Gastroesophageal sphincter (tissue), 4 donors: Measurements from ENCODE around the gene RNF213. TPM values are rescaled to one million over a fixed set of nuclear protein-coding genes. Genes with fewer than 3 reads are reported as not detected.

ENCODE experiments used
- ATAC-seq: fragments of 150-250 bp; one replicate; pipeline ENCODE4 v1.9.1; 2016; ENCODE audit warnings: mild to moderate bottlenecking, moderate library complexity
- H3K27ac ChIP-seq, 4 donors: fragments of 200-600 bp; sonication (generic) in 3 of 4; 1 replicate in 3 of 4; 2 replicates in 1 of 4; pipeline ENCODE4 v1.5.1; 2016 to 2019
- H3K27me3 ChIP-seq: fragments of 200-600 bp; sonication (generic); one replicate; pipeline ENCODE4 v1.5.1; 2019
- H3K36me3 ChIP-seq, 2 donors: fragments of 200-600 bp; sonication (generic); one replicate each; pipeline ENCODE4 v1.5.1; 2019; ENCODE audit warnings: control low read depth in 1 of 2
- H3K4me1 ChIP-seq, 3 donors: fragments of 200-600 bp; sonication (generic); 1 replicate in 2 of 3; 2 replicates in 1 of 3; pipeline ENCODE4 v1.5.1; 2016 to 2019; ENCODE audit warnings: control low read depth in 2 of 3
- H3K4me3 ChIP-seq, 2 donors: fragments of 200-600 bp; sonication (generic); one replicate each; pipeline ENCODE4 v1.5.1; 2019; ENCODE audit warnings: mild to moderate bottlenecking in 1 of 2, moderate library complexity in 1 of 2
- H3K9me3 ChIP-seq, 3 donors: fragments of 200-600 bp; sonication (generic); one replicate each; pipeline ENCODE4 v1.5.1; 2017 to 2019; ENCODE audit warnings: control low read depth in 2 of 3
- EP300 ChIP-seq: sonication (generic); formaldehyde crosslinking; IDR thresholded peaks from one replicate; pipeline ENCODE4 v1.6.1; 2017; ENCODE audit warnings: antibody characterized with exemption, mild to moderate bottlenecking
- POLR2A ChIP-seq, 2 donors: fragments of 450-650 bp; IDR thresholded peaks; one replicate each; pipeline ENCODE4 v1.6.1; 2017; ENCODE audit warnings: antibody characterized with exemption in 2 of 2, mild to moderate bottlenecking in 2 of 2, moderate library complexity in 1 of 2
- POLR2AphosphoS5 ChIP-seq: sonication (generic); formaldehyde crosslinking; IDR thresholded peaks from one replicate; pipeline ENCODE4 v1.6.1; 2017; ENCODE audit warnings: antibody characterized with exemption
- WGBS, 2 donors: methylation state at CpG; one replicate each; pipeline ENCODE4 v1.1.5; 2018; ENCODE audit warnings: low coverage in 1 of 2; 5-methylcytosine and 5-hydroxymethylcytosine counted together
- total RNA-seq, 4 donors: library from RNA; depleted of rRNA; stranded (reverse); fragments of >200 nt; gene quantifications; one replicate each; pipeline ENCODE4 v1.1.0, GENCODE V29; 2016
- TF ChIP-seq, protein P1 (sequence below), 4 experiments: fragments of 200-600 bp in 2 of 4; fragments of 450-650 bp in 2 of 4; sonication (generic) in 1 of 4; IDR thresholded peaks; one replicate each; pipeline ENCODE4 v1.5.1; 2017 to 2019; ENCODE audit warnings: antibody characterized with exemption in 4 of 4, mild to moderate bottlenecking in 2 of 4, moderate library complexity in 2 of 4

RNF213 gene
- total RNA-seq, 4 donors from 2014 or later: 59.2 to 87.6 (median 67.8) TPM

DNA sequence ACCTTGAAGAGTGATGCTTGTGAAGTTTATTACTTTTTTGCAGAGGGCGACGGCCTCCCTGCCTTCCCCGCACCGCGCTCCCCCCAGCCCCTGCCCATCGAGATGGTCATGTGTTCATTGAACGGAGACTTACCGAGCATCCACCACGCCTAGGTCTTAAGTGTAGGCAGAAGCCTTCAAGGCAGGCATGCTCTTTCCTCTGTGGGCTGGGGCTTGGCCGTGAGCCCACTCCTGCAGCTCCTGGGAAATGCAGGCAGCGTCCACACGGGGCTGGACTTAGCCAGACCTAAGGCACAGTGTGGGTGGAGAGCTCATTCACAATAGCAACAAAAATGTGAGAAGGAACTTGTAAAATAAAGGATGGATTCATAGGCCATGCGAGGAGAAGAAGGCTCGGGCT lies 19.2 kb downstream of the RNF213 start:
- Histone ChIP-seq H3K9me3 (no peaks in the 10 kb centered on the region), H3K27ac (peak overlapping the region in 2 of 4 donors; percentile 10 to 19), H3K4me3 (no peak overlapping the region), H3K27me3 (no peaks in the 10 kb centered on the region), H3K4me1 (peaks cover 0 to 41% (median 8%) of the 10 kb centered on the region in 3 donors), H3K36me3 (peaks cover 0 to 59% of the 10 kb centered on the region in 2 donors)
- TF ChIP-seq, protein P1, sequence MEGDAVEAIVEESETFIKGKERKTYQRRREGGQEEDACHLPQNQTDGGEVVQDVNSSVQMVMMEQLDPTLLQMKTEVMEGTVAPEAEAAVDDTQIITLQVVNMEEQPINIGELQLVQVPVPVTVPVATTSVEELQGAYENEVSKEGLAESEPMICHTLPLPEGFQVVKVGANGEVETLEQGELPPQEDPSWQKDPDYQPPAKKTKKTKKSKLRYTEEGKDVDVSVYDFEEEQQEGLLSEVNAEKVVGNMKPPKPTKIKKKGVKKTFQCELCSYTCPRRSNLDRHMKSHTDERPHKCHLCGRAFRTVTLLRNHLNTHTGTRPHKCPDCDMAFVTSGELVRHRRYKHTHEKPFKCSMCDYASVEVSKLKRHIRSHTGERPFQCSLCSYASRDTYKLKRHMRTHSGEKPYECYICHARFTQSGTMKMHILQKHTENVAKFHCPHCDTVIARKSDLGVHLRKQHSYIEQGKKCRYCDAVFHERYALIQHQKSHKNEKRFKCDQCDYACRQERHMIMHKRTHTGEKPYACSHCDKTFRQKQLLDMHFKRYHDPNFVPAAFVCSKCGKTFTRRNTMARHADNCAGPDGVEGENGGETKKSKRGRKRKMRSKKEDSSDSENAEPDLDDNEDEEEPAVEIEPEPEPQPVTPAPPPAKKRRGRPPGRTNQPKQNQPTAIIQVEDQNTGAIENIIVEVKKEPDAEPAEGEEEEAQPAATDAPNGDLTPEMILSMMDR (IDR thresholded peaks at IDR 0.05): peak in 3 of 4 experiments; percentile 15 to 47 (median 41)
- no peak for TF ChIP-seq EP300
- ATAC-seq: peak; percentile 55
- 31 to 38% methylated on average over 11 to 12 of the region's 14 CpGs for WGBS, 2 donors

DNA sequence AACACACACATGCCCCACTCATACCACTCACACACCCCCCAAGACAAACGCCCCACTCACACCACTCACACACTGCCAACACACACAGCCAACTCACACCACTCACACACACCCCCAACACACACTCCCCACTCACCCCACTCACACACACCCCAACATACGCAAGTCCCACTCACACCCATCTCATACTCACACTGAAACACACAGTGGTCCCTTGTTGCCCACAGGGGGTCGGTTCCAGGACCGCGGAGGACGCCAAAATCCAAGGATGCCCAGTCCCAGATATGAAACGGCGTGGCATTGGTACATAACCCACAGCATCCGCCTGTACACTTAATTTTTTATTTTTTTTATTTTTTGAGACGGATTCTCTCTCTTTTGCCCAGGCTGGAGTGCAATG lies 20.9 kb downstream of the RNF213 start:
- no peak for ATAC-seq
- TF ChIP-seq POLR2A (IDR thresholded peaks at IDR 0.05) (no peak), POLR2AphosphoS5 (no peak), EP300 (no peak)
- TF ChIP-seq, protein P1 (IDR thresholded peaks at IDR 0.05): no peak
- Histone ChIP-seq H3K27ac (no peak overlapping the region), H3K36me3 (peaks cover 0 to 74% of the 10 kb centered on the region in 2 donors), H3K4me1 (peaks cover 0 to 41% (median 8%) of the 10 kb centered on the region in 3 donors), H3K4me3 (no peak overlapping the region), H3K27me3 (no peaks in the 10 kb centered on the region), H3K9me3 (no peaks in the 10 kb centered on the region)
- WGBS, 2 donors: 84 to 91% methylated on average over 8 to 10 of the region's 10 CpGs

DNA sequence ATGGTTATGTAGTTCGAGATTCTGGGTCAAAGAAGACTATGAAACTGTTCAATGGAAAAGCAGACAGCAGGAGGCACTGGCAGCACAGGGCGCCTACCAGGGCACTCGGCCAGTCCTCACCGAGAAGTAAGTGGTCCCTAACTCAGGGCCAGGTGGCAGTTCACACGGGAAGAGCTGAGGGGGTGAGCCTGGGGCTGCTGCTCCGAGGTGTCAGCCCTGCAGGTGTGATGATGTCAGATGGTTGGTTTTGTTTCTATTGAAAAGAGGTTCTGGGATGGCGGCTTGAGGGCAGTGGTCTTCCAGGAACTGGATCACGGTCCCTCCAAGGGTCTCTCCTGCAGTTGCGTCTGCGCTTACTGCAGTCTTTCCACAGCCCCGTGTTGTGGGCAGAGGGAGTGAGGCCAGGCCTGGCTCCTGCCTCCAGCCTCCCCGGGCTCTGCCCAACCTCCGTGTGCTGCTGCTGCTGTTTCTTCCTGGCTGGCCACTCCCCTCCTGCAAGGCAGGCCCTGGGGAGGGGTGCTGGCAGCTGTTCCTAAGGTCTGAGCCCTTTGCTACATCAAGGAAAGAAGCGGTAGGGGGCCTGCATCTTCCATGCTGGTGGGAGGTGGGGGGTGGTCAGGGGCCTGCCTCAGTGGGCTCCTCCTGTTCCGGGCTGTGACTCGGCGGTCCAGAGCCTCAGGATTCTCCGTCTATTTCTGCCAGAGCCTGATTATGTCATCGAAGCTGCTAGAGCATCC lies 22.6 kb downstream of the RNF213 start:
- H3K4me3 ChIP-seq: no peak overlapping the region
- no peak for ATAC-seq
- H3K9me3 ChIP-seq: no peaks in the 10 kb centered on the region
- TF ChIP-seq EP300: no peak
- TF ChIP-seq, protein P1 (IDR thresholded peaks at IDR 0.05): no peak
- no peak for TF ChIP-seq POLR2A (IDR thresholded peaks at IDR 0.05)
- no peak for TF ChIP-seq POLR2AphosphoS5
- peaks cover 0 to 83% of the 10 kb centered on the region in 2 donors for H3K36me3 ChIP-seq
- H3K27ac ChIP-seq: no peak overlapping the region
- peaks cover 0 to 26% (median 8%) of the 10 kb centered on the region in 3 donors for H3K4me1 ChIP-seq
- 75 to 100% methylated on average over 1 to 11 of the region's 19 CpGs for WGBS, 2 donors
- no peaks in the 10 kb centered on the region for H3K27me3 ChIP-seq

DNA sequence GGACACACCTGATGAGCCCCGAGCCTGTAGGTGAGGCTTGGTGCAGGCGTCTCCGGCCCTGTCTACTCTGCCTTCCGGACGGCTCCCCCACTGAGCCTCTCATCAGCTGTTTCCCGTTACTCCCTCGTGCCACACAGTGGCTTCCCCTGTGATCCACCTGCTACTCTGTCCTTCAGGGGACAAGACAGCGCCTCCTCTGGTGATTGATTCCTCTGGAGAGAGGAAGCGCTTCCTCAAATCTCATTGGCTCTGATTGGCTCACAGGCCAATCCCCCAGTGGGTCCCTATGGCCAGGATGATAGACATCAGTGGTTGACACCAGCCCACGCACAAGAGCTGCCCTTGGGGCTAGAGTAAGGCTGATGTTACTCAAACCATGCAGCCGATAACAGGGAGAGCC lies 24.0 kb downstream of the RNF213 start:
- ATAC-seq: no peak
- TF ChIP-seq, protein P1 (IDR thresholded peaks at IDR 0.05): no peak
- TF ChIP-seq POLR2AphosphoS5: no peak
- TF ChIP-seq EP300: no peak
- no peak for TF ChIP-seq POLR2A (IDR thresholded peaks at IDR 0.05)
- Histone ChIP-seq H3K4me3 (no peak overlapping the region), H3K9me3 (no peaks in the 10 kb centered on the region), H3K27ac (no peak overlapping the region), H3K36me3 (peaks cover 0 to 84% of the 10 kb centered on the region in 2 donors), H3K4me1 (peaks cover 0 to 13% (median 8%) of the 10 kb centered on the region in 3 donors), H3K27me3 (no peaks in the 10 kb centered on the region)
- WGBS, 2 donors: 93% methylated on average over 3 to 7 of the region's 11 CpGs
